GM12801 (cell line): ENCODE results near the gene GDPD4.

Experiments
- TF ChIP-seq, protein P1 (sequence below): IDR thresholded peaks from one replicate; pipeline ENCODE4 v1.5.1; 2011; ENCODE audit warnings: control low read depth; ENCODE audit not compliant: insufficient read length; ENCODE audit errors: extremely low read depth

GDPD4 gene

DNA sequence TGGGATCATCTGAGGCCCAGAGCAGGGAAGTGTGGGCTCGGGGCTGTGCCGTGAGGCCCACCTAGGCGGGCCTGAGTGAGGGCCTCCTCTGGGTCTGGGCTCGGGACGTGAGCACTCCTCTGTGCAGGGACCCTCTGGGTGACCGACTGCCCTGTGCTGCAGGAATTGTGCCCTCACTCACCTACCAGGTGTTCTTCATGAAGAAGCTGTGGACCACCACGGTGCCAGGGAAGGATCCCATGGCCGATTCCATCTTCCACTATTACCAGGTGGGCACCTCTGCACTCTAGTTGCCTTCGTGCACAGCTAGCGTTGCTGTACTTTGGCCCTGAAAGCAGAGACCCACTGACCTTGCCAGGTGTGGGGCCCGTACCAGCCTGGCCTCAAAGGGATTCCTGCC lies 93.0 kb downstream of the GDPD4 start:
- TF ChIP-seq, protein P1, sequence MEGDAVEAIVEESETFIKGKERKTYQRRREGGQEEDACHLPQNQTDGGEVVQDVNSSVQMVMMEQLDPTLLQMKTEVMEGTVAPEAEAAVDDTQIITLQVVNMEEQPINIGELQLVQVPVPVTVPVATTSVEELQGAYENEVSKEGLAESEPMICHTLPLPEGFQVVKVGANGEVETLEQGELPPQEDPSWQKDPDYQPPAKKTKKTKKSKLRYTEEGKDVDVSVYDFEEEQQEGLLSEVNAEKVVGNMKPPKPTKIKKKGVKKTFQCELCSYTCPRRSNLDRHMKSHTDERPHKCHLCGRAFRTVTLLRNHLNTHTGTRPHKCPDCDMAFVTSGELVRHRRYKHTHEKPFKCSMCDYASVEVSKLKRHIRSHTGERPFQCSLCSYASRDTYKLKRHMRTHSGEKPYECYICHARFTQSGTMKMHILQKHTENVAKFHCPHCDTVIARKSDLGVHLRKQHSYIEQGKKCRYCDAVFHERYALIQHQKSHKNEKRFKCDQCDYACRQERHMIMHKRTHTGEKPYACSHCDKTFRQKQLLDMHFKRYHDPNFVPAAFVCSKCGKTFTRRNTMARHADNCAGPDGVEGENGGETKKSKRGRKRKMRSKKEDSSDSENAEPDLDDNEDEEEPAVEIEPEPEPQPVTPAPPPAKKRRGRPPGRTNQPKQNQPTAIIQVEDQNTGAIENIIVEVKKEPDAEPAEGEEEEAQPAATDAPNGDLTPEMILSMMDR = no peak

- TF ChIP-seq, protein P1 = no peak
Measured at GRCh38 chr11:77207618-77208313, 93.7 kb downstream of the GDPD4 start.

GRCh38 chr11:77207019-77207485 lies 94.4 kb downstream of the GDPD4 start:
- TF ChIP-seq, protein P1 = no peak

DNA sequence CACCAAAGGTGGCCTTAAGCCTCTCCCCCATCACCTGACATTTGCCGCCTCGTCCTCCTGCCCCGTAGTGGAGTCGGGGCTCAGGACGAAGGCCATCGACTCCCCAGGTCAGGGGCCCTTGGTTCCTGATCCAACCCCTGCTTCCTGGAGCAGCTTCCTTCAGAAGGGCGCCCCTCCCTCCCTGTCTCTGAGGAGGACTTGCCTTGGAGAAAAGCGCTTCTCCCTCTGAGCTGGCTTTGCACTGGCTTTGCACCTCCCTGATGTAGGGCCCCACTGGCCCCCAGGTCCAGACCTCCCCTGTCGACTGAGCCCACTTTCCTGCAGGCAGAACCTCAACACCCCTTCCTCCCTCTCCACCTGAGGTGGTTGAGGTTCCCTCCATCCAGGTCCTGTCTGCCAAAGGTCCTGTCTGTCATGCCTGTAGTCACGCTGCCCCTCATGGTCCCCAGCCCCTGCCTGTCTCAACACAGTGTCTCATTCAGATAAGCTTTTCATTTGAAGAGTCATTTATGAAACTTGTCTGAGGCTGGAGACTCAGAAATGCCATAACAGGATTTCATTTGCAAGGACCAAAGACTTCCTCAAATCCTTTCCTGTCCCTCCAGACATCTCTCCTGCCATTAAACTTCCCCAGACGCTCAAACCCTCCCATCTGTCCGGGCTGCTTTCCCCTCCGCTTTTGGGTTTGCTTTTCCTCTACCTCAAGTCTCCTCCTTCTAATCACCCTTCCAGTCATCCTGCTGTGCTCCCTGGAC lies 95.0 kb downstream of the GDPD4 start:
- TF ChIP-seq, protein P1 = no peak

DNA sequence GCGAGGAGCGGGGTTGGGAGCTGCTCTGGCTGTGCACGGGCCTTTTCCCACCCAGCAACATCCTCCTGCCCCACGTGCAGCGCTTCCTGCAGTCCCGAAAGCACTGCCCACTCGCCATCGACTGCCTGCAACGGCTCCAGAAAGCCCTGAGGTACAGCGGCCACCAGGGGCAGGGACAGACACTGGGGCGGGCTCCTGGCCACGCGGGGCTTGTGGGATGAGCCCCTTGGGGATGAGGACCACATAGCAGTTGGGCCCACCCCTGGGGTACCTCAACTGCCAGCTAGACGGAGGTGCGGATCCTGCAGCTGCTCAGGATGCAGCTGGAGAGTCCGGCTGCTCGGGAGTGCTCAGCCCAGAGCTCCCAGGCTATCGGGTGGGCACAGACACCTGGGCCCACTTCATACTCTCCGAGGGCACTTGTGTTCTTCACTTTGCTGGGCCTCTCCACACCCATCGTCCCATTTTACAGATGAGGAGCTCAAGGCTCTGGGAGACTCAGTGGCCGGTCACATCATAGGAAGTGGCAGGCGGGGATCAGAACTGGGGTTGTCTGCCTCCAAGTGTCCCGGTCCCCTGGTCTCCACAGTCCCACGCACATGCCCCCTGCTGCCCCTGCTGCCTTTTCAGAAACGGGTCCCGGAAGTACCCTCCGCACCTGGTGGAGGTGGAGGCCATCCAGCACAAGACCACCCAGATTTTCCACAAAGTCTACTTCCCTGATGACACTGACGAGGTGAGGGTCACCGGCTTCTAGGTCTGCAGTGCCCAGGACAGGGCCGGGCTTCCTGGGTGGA lies 95.8 kb downstream of the GDPD4 start:
- TF ChIP-seq, protein P1 = no peak

DNA sequence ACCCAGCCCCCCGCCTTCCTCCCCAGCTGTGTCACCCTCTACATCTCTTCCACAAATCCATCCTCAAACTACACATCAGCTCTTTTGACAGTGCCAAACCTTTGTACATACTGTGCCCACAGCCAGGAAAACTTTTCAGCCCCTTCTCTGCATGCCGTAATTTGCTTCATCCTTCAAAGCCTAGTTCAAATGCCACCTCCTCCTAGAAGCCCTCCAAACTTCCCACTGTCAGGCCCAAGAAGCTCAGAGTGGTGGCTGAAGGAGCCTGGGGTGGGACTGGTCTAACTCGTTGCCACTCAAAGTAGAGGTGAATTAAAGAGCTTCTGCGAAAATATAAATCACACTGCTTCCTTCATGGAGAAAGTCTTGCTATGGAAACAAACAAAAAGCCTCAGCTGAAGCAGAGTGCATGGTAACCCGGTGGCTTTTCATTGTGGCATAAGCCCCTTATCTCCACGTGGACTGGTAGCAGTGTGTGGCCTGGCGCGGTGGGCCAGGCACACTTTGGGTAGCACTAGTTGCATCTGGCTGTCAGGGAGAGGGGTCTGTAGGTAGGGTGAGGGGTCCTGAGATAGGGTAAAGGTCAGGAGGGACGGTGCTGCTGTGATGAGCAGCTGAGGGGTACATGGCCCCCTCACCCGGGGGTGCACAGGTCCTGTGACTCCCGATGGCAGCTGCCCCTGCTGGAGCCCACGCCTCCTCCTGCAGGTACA lies 96.6 kb downstream of the GDPD4 start:
- TF ChIP-seq, protein P1 = no peak
